H1 (cell line): ENCODE results near the gene DOK6. TPM values are rescaled to one million over a fixed set of nuclear protein-coding genes. Genes with fewer than 3 reads are reported as not detected.

ENCODE experiments used
- GABPA ChIP-seq: IDR thresholded peaks from 2 replicates; pipeline ENCODE4 v1.6.1; 2011; ENCODE audit warnings: mild to moderate bottlenecking, low read length, moderate library complexity, borderline replicate concordance; ENCODE audit not compliant: insufficient read depth
- GTF2F1 ChIP-seq: IDR thresholded peaks from 2 replicates; pipeline ENCODE4 v1.6.1; 2012; ENCODE audit warnings: low read depth, low read length, improper control_type of control experiment, borderline replicate concordance
- MAX ChIP-seq: IDR thresholded peaks from 2 replicates; pipeline ENCODE4 v1.6.1; 2012; ENCODE audit warnings: inconsistent platforms
- NRF1 ChIP-seq: IDR thresholded peaks from 2 replicates; pipeline ENCODE4 v1.6.1; 2011; ENCODE audit warnings: mild to moderate bottlenecking, low read depth, low read length, improper control_type of control experiment
- PHF8 ChIP-seq: fragments of 200-600 bp; sonication (generic); conservative IDR thresholded peaks from 2 replicates; pipeline ENCODE4 v1.7.1; 2012; ENCODE audit warnings: low read depth, mild to moderate bottlenecking, inconsistent platforms, low read length, moderate library complexity
- SIN3A ChIP-seq, 2 experiments: IDR thresholded peaks in 1 of 2; conservative IDR thresholded peaks in 1 of 2; 2 replicates each; pipeline ENCODE4 v1.6.1; 2011 to 2012; ENCODE audit warnings: low read length in 2 of 2, improper control_type of control experiment in 1 of 2, low read depth in 1 of 2, mild to moderate bottlenecking in 1 of 2
- SIRT6 ChIP-seq: IDR thresholded peaks from one replicate; pipeline ENCODE4 v1.7.1; 2012; ENCODE audit warnings: low read length, inconsistent platforms
- polyA plus RNA-seq, 7 experiments: library from polyadenylated mRNA; depleted of rRNA in 3 of 7; stranded (reverse) in 5 of 7; unstranded in 2 of 7; fragments of >200 nt in 5 of 7; fragments of 200-250 nt in 2 of 7; gene quantifications; 1 replicate in 5 of 7; 2 replicates in 1 of 7; 4 replicates in 1 of 7; pipeline versions ENCODE4 v1.2.1 to v1.2.3, GENCODE V29; 2011 to 2013; ENCODE audit warnings: missing spikeins in 2 of 7, mixed read lengths in 2 of 7
- total RNA-seq: library from RNA; stranded (reverse); fragmentation: NEBNext Ultra II Directional; extraction: Animal tissue kit (Norgen Biotek cat#: 25700); gene quantifications from 2 replicates; pipeline ENCODE4 v1.2.1, GENCODE V29; 2021

DOK6 gene
- total and polyA plus RNA-seq, 2 of the 8 experiments (the other 6 are each of a cell fraction or from before 2014, with no cell fraction given) = 0.33 to 0.50 TPM

DNA sequence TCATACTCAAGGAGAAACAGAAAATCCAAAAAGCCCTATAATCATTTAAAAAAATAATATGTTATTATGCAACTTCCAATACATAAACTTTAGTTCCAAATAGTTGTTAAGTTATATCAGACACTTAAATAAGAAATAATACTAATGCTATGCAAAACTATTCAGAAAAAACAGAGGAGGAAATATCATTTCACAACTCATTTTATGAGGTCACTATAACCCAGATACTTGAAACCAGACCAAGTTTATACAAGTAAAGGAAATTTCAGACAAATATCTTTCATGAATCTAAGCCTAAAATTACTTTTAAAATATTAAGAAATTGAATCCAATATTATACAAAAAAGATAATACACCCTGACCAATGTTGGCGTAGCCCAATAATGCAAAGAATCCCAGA, 286.2 kb downstream of the DOK6 start (continued):
- TF ChIP-seq GABPA (no peak), MAX (no peak), SIN3A (conservative IDR thresholded peaks at IDR 0.05 in 1 of 2, IDR thresholded peaks at IDR 0.05 in 1 of 2; ENCODE audit: low read depth in 1 of 2, low read length in 2 of 2) (no peak), GTF2F1 (no peak), NRF1 (no peak), PHF8 (no peak), SIRT6 (no peak)
